HepG2 (cell line): ENCODE data around the gene PXT1. TPM values are rescaled to one million over a fixed set of nuclear protein-coding genes. Genes with fewer than 3 reads are reported as not detected.

Experiments
- ATF7-NPFF ChIP-seq: sonication (generic); formaldehyde crosslinking; IDR thresholded peaks from 2 replicates; pipeline ENCODE4 v1.8.1; 2023; ENCODE audit warnings: mild to moderate bottlenecking, low read depth, missing genetic modification reagents, moderate library complexity
- CCAR2 ChIP-seq: fragments of 200-400 bp; formaldehyde crosslinking; optimal IDR thresholded peaks from 2 replicates; pipeline ENCODE3; 2018; ENCODE audit warnings: low read depth, mild to moderate bottlenecking, low read length, moderate library complexity
- GTF3A ChIP-seq: sonication (generic); formaldehyde crosslinking; conservative IDR thresholded peaks from 2 replicates; pipeline ENCODE4 v1.4.0; 2020; ENCODE audit warnings: mild to moderate bottlenecking, missing genetic modification reagents
- KAT2B ChIP-seq: fragments of 150-350 bp; IDR thresholded peaks from 2 replicates; pipeline ENCODE4 v1.6.1; 2014; ENCODE audit warnings: low read depth, low read length, borderline replicate concordance
- KDM2A ChIP-seq: sonication (generic); formaldehyde crosslinking; IDR thresholded peaks from 2 replicates; pipeline ENCODE4 v1.4.0; 2020; ENCODE audit warnings: low read depth, missing genetic modification reagents, borderline replicate concordance
- KDM5B ChIP-seq: sonication (generic); formaldehyde crosslinking; IDR thresholded peaks from 2 replicates; pipeline ENCODE4 v1.4.0; 2020; ENCODE audit warnings: missing genetic modification reagents, mild to moderate bottlenecking, borderline replicate concordance
- RAD21 ChIP-seq: fragments of 450-650 bp; formaldehyde crosslinking; IDR thresholded peaks from 2 replicates; pipeline ENCODE4 v1.5.0; 2020; ENCODE audit warnings: mild to moderate bottlenecking
- RAD51 ChIP-seq: fragments of 450-650 bp; IDR thresholded peaks from 2 replicates; pipeline ENCODE4 v1.6.1; 2016; ENCODE audit warnings: borderline replicate concordance
- RBM22 ChIP-seq: fragments of 200-400 bp; formaldehyde crosslinking; optimal IDR thresholded peaks from 2 replicates; pipeline ENCODE3; 2017; ENCODE audit warnings: mild to moderate bottlenecking, low read length, moderate library complexity
- REXO4 ChIP-seq: sonication (generic); formaldehyde crosslinking; IDR thresholded peaks from 2 replicates; pipeline ENCODE4 v1.8.0; 2022; ENCODE audit warnings: missing genetic modification reagents, mild to moderate bottlenecking, borderline replicate concordance
- SAFB2 ChIP-seq: sonication (generic); formaldehyde crosslinking; IDR thresholded peaks from 2 replicates; pipeline ENCODE4 v1.5.1; 2020; ENCODE audit warnings: missing genetic modification reagents, low read depth, mild to moderate bottlenecking, borderline replicate concordance
- SPEN ChIP-seq: sonication (generic); formaldehyde crosslinking; IDR thresholded peaks from 2 replicates; pipeline ENCODE4 v1.5.1; 2020; ENCODE audit warnings: low read depth, mild to moderate bottlenecking, missing genetic modification reagents
- TGIF2 ChIP-seq: IDR thresholded peaks from 2 replicates; pipeline ENCODE4 v1.6.1; 2016; ENCODE audit warnings: control low read depth, missing compliant biosample characterization
- ZNF138 ChIP-seq: sonication (generic); formaldehyde crosslinking; IDR thresholded peaks from 2 replicates; pipeline ENCODE4 v1.5.0; 2020; ENCODE audit warnings: mild to moderate bottlenecking, low read depth, missing genetic modification reagents
- polyA plus RNA-seq, 8 experiments: library from polyadenylated mRNA; depleted of rRNA in 3 of 8; stranded (reverse) in 7 of 8; unstranded in 1 of 8; fragments of >200 nt; fragmentation: Illumina TruSeq in 4 of 8; extraction: Trizol in 4 of 8; gene quantifications; 2 replicates each; pipeline versions ENCODE4 v1.2.1 to v1.2.3, GENCODE V29; 2011 to 2016; ENCODE audit warnings: low read depth in 4 of 8, missing spikeins in 1 of 8, mixed read lengths in 1 of 8; ENCODE audit not compliant: insufficient read depth in 1 of 8
- total RNA-seq, 5 experiments: library from RNA; depleted of rRNA; stranded (reverse); fragments of >200 nt; fragmentation: Illumina TruSeq; extraction: Trizol; gene quantifications; 2 replicates each; pipeline ENCODE4 v1.2.3, GENCODE V29; 2016; ENCODE audit warnings: low read depth in 1 of 5
- TF ChIP-seq, protein P1 (sequence below): sonication (generic); formaldehyde crosslinking; IDR thresholded peaks from 2 replicates; pipeline ENCODE4 v1.4.0; 2020; ENCODE audit warnings: missing genetic modification reagents
- TF ChIP-seq, protein P2 (sequence below): IDR thresholded peaks from 2 replicates; pipeline ENCODE4 v1.6.1; 2012; ENCODE audit warnings: inconsistent platforms
- TF ChIP-seq, protein P3 (sequence below): sonication (generic); formaldehyde crosslinking; IDR thresholded peaks from 2 replicates; pipeline ENCODE4 v1.5.0; 2020; ENCODE audit warnings: missing genetic modification reagents, mild to moderate bottlenecking, borderline replicate concordance
- TF ChIP-seq, protein P4 (sequence below): IDR thresholded peaks from 2 replicates; pipeline ENCODE4 v1.6.1; 2016; ENCODE audit warnings: low read depth
- TF ChIP-seq, protein P5 (sequence below): sonication (generic); formaldehyde crosslinking; IDR thresholded peaks from 2 replicates; pipeline ENCODE4 v1.4.0; 2020; ENCODE audit warnings: mild to moderate bottlenecking, missing genetic modification reagents, borderline replicate concordance
- TF ChIP-seq, protein P6 (sequence below): sonication (generic); formaldehyde crosslinking; IDR thresholded peaks from 2 replicates; pipeline ENCODE4 v1.5.0; 2020; ENCODE audit warnings: missing genetic modification reagents

Gene PXT1
- total and polyA plus RNA-seq, 2 of the 13 experiments (the other 11 are each of a cell fraction or from before 2014, with no cell fraction given) = 0.04 TPM; not detected in 1

DNA sequence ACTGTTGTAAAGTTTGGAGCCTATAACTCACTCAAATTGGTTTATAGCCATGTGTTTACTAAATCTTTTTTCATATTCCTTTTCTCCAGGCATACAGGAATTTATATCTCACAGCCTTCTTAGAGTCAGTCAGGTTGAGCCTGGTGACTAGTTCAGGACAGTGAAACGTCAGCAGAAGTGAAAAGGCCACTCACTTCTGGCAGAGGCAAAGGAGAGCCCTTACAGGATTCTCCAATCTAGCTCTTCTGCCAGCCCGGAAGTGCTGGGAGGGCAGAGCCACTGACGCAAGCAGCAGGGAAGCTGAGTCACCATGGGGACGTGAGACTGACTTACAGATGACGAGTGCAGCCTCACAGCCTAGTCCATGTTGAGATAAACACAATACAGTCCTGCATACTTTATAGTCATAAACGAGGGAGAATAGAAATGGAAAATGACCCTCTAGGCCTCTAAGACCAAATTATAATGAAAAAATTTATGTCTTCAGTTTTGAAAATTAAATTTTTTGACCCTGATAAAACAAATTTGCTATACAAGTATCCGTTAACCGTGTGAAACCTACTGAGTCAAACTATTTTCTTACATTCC lies 1.3 kb downstream of the PXT1 start (continued):
- TF ChIP-seq, protein P1, sequence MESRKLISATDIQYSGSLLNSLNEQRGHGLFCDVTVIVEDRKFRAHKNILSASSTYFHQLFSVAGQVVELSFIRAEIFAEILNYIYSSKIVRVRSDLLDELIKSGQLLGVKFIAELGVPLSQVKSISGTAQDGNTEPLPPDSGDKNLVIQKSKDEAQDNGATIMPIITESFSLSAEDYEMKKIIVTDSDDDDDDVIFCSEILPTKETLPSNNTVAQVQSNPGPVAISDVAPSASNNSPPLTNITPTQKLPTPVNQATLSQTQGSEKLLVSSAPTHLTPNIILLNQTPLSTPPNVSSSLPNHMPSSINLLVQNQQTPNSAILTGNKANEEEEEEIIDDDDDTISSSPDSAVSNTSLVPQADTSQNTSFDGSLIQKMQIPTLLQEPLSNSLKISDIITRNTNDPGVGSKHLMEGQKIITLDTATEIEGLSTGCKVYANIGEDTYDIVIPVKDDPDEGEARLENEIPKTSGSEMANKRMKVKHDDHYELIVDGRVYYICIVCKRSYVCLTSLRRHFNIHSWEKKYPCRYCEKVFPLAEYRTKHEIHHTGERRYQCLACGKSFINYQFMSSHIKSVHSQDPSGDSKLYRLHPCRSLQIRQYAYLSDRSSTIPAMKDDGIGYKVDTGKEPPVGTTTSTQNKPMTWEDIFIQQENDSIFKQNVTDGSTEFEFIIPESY (CRISPR knock-in tag) = peak; percentile 50; the same call in 1 of the 2 replicates
- TF ChIP-seq KAT2B (no peak), CCAR2 (no peak), RBM22 (no peak), ZNF138 (no peak), TGIF2 (peak; percentile 85), REXO4 (CRISPR knock-in tag) (no peak), ATF7-NPFF (CRISPR knock-in tag) (no peak), RAD51 (no peak), KDM5B (no peak), SAFB2 (no peak), GTF3A (CRISPR knock-in tag) (no peak), RAD21 (CRISPR knock-in tag) (no peak), SPEN (CRISPR knock-in tag) (peak; percentile 65; the same call in 1 of the 2 replicates), KDM2A (peak; percentile 92)
- TF ChIP-seq, protein P2, sequence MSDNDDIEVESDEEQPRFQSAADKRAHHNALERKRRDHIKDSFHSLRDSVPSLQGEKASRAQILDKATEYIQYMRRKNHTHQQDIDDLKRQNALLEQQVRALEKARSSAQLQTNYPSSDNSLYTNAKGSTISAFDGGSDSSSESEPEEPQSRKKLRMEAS = no peak; the same call in 1 of the 2 replicates
- TF ChIP-seq, protein P3, sequence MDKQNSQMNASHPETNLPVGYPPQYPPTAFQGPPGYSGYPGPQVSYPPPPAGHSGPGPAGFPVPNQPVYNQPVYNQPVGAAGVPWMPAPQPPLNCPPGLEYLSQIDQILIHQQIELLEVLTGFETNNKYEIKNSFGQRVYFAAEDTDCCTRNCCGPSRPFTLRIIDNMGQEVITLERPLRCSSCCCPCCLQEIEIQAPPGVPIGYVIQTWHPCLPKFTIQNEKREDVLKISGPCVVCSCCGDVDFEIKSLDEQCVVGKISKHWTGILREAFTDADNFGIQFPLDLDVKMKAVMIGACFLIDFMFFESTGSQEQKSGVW = no peak
- TF ChIP-seq, protein P4, sequence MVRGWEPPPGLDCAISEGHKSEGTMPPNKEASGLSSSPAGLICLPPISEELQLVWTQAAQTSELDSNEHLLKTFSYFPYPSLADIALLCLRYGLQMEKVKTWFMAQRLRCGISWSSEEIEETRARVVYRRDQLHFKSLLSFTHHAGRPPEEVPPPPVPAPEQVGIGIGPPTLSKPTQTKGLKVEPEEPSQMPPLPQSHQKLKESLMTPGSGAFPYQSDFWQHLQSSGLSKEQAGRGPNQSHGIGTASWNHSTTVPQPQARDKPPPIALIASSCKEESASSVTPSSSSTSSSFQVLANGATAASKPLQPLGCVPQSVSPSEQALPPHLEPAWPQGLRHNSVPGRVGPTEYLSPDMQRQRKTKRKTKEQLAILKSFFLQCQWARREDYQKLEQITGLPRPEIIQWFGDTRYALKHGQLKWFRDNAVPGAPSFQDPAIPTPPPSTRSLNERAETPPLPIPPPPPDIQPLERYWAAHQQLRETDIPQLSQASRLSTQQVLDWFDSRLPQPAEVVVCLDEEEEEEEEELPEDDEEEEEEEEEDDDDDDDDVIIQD (CRISPR knock-in tag) = peak; percentile 69
- TF ChIP-seq, protein P5, sequence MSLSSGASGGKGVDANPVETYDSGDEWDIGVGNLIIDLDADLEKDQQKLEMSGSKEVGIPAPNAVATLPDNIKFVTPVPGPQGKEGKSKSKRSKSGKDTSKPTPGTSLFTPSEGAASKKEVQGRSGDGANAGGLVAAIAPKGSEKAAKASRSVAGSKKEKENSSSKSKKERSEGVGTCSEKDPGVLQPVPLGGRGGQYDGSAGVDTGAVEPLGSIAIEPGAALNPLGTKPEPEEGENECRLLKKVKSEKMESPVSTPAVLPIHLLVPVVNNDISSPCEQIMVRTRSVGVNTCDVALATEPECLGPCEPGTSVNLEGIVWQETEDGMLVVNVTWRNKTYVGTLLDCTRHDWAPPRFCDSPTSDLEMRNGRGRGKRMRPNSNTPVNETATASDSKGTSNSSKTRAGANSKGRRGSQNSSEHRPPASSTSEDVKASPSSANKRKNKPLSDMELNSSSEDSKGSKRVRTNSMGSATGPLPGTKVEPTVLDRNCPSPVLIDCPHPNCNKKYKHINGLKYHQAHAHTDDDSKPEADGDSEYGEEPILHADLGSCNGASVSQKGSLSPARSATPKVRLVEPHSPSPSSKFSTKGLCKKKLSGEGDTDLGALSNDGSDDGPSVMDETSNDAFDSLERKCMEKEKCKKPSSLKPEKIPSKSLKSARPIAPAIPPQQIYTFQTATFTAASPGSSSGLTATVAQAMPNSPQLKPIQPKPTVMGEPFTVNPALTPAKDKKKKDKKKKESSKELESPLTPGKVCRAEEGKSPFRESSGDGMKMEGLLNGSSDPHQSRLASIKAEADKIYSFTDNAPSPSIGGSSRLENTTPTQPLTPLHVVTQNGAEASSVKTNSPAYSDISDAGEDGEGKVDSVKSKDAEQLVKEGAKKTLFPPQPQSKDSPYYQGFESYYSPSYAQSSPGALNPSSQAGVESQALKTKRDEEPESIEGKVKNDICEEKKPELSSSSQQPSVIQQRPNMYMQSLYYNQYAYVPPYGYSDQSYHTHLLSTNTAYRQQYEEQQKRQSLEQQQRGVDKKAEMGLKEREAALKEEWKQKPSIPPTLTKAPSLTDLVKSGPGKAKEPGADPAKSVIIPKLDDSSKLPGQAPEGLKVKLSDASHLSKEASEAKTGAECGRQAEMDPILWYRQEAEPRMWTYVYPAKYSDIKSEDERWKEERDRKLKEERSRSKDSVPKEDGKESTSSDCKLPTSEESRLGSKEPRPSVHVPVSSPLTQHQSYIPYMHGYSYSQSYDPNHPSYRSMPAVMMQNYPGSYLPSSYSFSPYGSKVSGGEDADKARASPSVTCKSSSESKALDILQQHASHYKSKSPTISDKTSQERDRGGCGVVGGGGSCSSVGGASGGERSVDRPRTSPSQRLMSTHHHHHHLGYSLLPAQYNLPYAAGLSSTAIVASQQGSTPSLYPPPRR (CRISPR knock-in tag) = no peak
- TF ChIP-seq, protein P6, sequence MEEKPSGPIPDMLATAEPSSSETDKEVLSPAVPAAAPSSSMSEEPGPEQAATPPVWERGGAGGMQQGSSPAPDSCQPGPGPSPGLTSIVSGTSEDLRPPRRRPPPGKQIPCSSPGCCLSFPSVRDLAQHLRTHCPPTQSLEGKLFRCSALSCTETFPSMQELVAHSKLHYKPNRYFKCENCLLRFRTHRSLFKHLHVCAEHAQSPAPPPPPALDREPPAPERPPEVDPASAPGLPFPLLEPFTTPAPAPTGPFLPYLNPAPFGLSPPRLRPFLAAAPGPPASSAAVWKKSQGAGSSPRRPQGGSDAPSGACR (CRISPR knock-in tag) = no peak
